PC-3 (cell line): ENCODE results near the gene OR2AP1. TPM values are rescaled to one million over a fixed set of nuclear protein-coding genes. Genes with fewer than 3 reads are reported as not detected.
"Not testable (repeated sequence)": the region's sequence is repeated elsewhere in the genome, so short reads cannot be mapped to it uniquely, and the experiment has no call there.

Experiments
- ATAC-seq: fragments of 200-7000 bp; cut with Tn5 transposase; 2 replicates; pipeline ENCODE4 v1.9.1; 2020; ENCODE audit warnings: mild to moderate bottlenecking, moderate library complexity
- BruUV-seq: library from RNA; stranded (reverse); fragments of 400-500 nt; replicated peaks from 2 replicates; lab custom pipeline; 2021; lab: Mats Ljungman, UMichigan
- CTCF ChIA-PET: fragments of 300-600 bp; sonication (Branson Sonifier 250); formaldehyde crosslinking; loops from one replicate; lab custom pipeline; 2022; ENCODE audit warnings: antibody characterized with exemption; lab: Charles Lee
- POLR2A ChIA-PET: fragments of 300-600 bp; sonication (Branson Sonifier 250); formaldehyde crosslinking; loops from one replicate; lab custom pipeline; 2022; ENCODE audit warnings: antibody characterized with exemption; ENCODE audit not compliant: unreplicated experiment; lab: Charles Lee
- DNase-seq: peaks from one replicate; pipeline ENCODE4 v3.0.0-alpha.2; 2015
- H2AFZ ChIP-seq: fragments of 300-600 bp; sonication (generic); 2 replicates; pipeline ENCODE4 v1.6.0; 2016; ENCODE audit warnings: antibody characterized with exemption, low read length
- H3F3A ChIP-seq: fragments of 300-600 bp; sonication (generic); one replicate; pipeline ENCODE4 v1.6.0; 2017; ENCODE audit warnings: antibody characterized with exemption, low read length, control low read depth, mild to moderate bottlenecking; ENCODE audit not compliant: unreplicated experiment
- H3K27ac ChIP-seq: fragments of 300-600 bp; sonication (generic); 2 replicates; pipeline ENCODE4 v1.5.1; 2016; ENCODE audit warnings: mild to moderate bottlenecking, low read length
- H3K27me3 ChIP-seq: fragments of 300-600 bp; sonication (generic); 2 replicates; pipeline ENCODE4 v1.6.1; 2016; ENCODE audit warnings: low read length, mixed read lengths
- H3K36me3 ChIP-seq: fragments of 300-600 bp; sonication (generic); 2 replicates; pipeline ENCODE4 v1.6.1; 2016; ENCODE audit warnings: low read depth, mixed run types, low read length, mixed read lengths
- H3K4me1 ChIP-seq: fragments of 300-600 bp; sonication (generic); 2 replicates; pipeline ENCODE4 v1.5.1; 2016; ENCODE audit warnings: low read length; ENCODE audit not compliant: insufficient read depth
- H3K4me2 ChIP-seq: fragments of 300-600 bp; sonication (generic); 2 replicates; pipeline ENCODE4 v1.6.0; 2016; ENCODE audit warnings: low read length
- H3K4me3 ChIP-seq: fragments of 300-600 bp; sonication (generic); 2 replicates; pipeline ENCODE4 v1.5.1; 2016; ENCODE audit warnings: mild to moderate bottlenecking, low read length, mixed read lengths
- H3K79me2 ChIP-seq: fragments of 300-600 bp; sonication (generic); 2 replicates; pipeline ENCODE4 v1.6.1; 2017; ENCODE audit warnings: low read length, mixed read lengths
- H3K9ac ChIP-seq: fragments of 300-600 bp; sonication (generic); 2 replicates; pipeline ENCODE4 v1.6.0; 2016; ENCODE audit warnings: mild to moderate bottlenecking, low read length
- H3K9me2 ChIP-seq: fragments of 300-600 bp; sonication (generic); replicated peaks from 2 replicates; pipeline ENCODE4 v1.6.1; 2016; ENCODE audit warnings: mixed run types, low read length, mixed read lengths
- H3K9me3 ChIP-seq: fragments of 300-600 bp; sonication (generic); 2 replicates; pipeline ENCODE4 v1.6.1; 2016; ENCODE audit warnings: low read length, mixed read lengths
- H4K20me1 ChIP-seq: fragments of 300-600 bp; sonication (generic); 2 replicates; pipeline ENCODE4 v1.6.1; 2016; ENCODE audit warnings: low read length, mixed read lengths
- EZH2 ChIP-seq: fragments of 300-600 bp; sonication (generic); IDR thresholded peaks from one replicate; pipeline ENCODE4 v1.6.1; 2017; ENCODE audit warnings: antibody characterized with exemption, mild to moderate bottlenecking, low read length; ENCODE audit not compliant: unreplicated experiment
- EZH2phosphoT487 ChIP-seq: fragments of 300-600 bp; sonication (generic); IDR thresholded peaks from 2 replicates; pipeline ENCODE4 v1.6.1; 2018; ENCODE audit warnings: mild to moderate bottlenecking, antibody characterized with exemption, low read length, borderline replicate concordance
- intact Hi-C: fragments of 100-400 bp; cut with micrococcal nuclease; formaldehyde crosslinking; loops from 2 replicates; pipeline ENCODE4 v1.9.0; 2023
- total RNA-seq: library from RNA; depleted of rRNA; stranded (reverse); fragments of >200 nt; gene quantifications from 2 replicates; pipeline ENCODE4 v1.2.3, GENCODE V29; 2014
- TF ChIP-seq, protein P1 (sequence below): fragments of 300-600 bp; sonication (generic); conservative IDR thresholded peaks from 2 replicates; pipeline ENCODE4 v1.5.1; 2017; ENCODE audit warnings: antibody characterized with exemption, low read depth, mild to moderate bottlenecking, low read length

Gene OR2AP1
- total RNA-seq, 1 experiment from 2014 or later: not detected

DNA sequence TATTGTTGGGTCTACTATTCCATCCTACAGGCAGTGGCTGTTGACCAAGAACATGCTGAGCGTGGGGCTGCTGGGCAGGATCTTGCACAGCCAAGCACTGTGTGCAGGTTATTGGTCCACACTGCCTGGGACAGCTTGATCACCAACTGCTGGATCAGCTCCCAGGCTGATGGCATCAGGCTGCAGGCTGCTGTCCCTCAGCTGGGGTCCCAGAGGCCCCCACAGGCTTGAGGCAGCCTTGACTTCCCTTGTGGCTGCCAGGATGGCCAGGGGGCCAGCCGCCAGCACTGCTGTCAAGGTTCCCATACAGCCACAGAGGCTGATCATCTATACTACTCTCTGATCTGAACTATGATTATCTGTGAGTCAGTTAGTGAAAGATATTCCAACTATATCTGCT is 9.8 kb downstream of the OR2AP1 start:
- Histone ChIP-seq H3K9me2 (no peaks in the 10 kb centered on the region), H3K4me3 (no peak overlapping the region), H3K9me3 (no peaks in the 10 kb centered on the region), H2AFZ (no peak overlapping the region), H3F3A (no peaks in the 10 kb centered on the region), H3K9ac (no peak overlapping the region), H3K36me3 (no peaks in the 10 kb centered on the region), H3K4me1 (no peaks in the 10 kb centered on the region), H3K79me2 (no peaks in the 10 kb centered on the region), H4K20me1 (no peaks in the 10 kb centered on the region), H3K27ac (no peak overlapping the region), H3K4me2 (no peak overlapping the region), H3K27me3 (no peaks in the 10 kb centered on the region)
- no TSS peak for BruUV-seq
- no peak for TF ChIP-seq EZH2phosphoT487
- TF ChIP-seq, protein P1, sequence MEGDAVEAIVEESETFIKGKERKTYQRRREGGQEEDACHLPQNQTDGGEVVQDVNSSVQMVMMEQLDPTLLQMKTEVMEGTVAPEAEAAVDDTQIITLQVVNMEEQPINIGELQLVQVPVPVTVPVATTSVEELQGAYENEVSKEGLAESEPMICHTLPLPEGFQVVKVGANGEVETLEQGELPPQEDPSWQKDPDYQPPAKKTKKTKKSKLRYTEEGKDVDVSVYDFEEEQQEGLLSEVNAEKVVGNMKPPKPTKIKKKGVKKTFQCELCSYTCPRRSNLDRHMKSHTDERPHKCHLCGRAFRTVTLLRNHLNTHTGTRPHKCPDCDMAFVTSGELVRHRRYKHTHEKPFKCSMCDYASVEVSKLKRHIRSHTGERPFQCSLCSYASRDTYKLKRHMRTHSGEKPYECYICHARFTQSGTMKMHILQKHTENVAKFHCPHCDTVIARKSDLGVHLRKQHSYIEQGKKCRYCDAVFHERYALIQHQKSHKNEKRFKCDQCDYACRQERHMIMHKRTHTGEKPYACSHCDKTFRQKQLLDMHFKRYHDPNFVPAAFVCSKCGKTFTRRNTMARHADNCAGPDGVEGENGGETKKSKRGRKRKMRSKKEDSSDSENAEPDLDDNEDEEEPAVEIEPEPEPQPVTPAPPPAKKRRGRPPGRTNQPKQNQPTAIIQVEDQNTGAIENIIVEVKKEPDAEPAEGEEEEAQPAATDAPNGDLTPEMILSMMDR: no peak
- no peak for TF ChIP-seq EZH2
- DNase-seq (no peak), ATAC-seq (no peak)
- CTCF ChIA-PET: no interaction called here
- intact Hi-C loops: no loop called here
- POLR2A ChIA-PET: no interaction called here

DNA sequence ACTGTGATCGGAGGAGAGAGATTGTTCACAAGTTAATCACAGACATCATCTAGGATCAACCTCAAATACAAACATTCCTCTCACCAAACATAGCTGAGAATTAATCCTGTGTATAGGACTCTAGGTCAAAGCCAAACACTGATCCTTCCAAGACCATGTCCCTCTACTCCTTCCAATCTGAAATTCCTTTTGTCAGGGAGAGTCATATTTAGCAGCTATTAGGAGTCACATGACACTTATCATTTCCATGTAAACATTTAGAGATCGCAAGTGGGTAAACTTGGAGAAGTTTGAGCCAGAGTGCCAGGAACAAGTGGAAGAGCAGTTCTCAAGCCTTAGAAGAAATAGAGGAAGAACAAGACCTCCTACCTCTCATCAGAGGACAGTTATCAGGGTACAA is 13.5 kb downstream of the OR2AP1 start:
- H3K9me3 ChIP-seq: no peaks in the 10 kb centered on the region
- no peaks in the 10 kb centered on the region for H4K20me1 ChIP-seq
- H3K27ac ChIP-seq: no peak overlapping the region
- no peak overlapping the region for H2AFZ ChIP-seq
- no peaks in the 10 kb centered on the region for H3K79me2 ChIP-seq
- ChIA-PET CTCF (no interaction called here), POLR2A (no interaction called here)
- BruUV-seq: no TSS peak
- no peak for DNase-seq
- TF ChIP-seq EZH2phosphoT487 (no peak), EZH2 (no peak)
- TF ChIP-seq, protein P1: no peak
- no peak for ATAC-seq
- no peaks in the 10 kb centered on the region for H3K36me3 ChIP-seq
- H3K9me2 ChIP-seq: no peaks in the 10 kb centered on the region
- H3K27me3 ChIP-seq: no peaks in the 10 kb centered on the region
- H3K4me2 ChIP-seq: no peak overlapping the region
- no peak overlapping the region for H3K4me3 ChIP-seq
- intact Hi-C loops: no loop called here
- no peak overlapping the region for H3K9ac ChIP-seq
- no peaks in the 10 kb centered on the region for H3K4me1 ChIP-seq
- no peaks in the 10 kb centered on the region for H3F3A ChIP-seq

DNA sequence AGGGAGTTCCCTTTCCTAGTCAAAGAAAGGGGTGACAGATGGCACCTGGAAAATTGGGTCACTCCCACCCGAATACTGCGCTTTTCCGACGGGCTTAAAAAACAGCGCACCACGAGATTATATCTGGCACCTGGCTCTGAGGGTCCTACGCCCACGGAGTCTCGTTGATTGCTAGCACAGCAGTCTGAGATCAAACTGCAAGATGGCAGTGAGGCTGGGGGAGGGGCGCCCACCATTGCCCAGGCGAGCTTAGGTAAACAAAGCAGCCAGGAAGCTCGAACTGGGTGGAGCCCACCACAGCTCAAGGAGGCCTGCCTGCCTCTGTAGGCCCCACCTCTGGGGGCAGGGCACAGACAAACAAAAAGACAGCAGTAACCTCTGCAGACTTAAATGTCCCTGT is 17.9 kb downstream of the OR2AP1 start:
- ATAC-seq, H3K4me1 ChIP-seq, H3K9me2 ChIP-seq, CTCF ChIA-PET, H3K36me3 ChIP-seq, H3K9me3 ChIP-seq, H2AFZ ChIP-seq, H3F3A ChIP-seq, H3K9ac ChIP-seq, H3K27ac ChIP-seq, BruUV-seq, DNase-seq, H3K79me2 ChIP-seq, H4K20me1 ChIP-seq, H3K4me3 ChIP-seq, H3K27me3 ChIP-seq, H3K4me2 ChIP-seq, POLR2A ChIA-PET, intact Hi-C loops: not testable (repeated sequence)
